NOMO-1 (cell line): ENCODE results near the gene CCL15.
"Not testable (repeated sequence)": the region's sequence is repeated elsewhere in the genome, so short reads cannot be mapped to it uniquely, and the experiment has no call there.

Source experiments
- DNase-seq, 2 experiments: peaks; one replicate each; lab custom pipeline; 2025; ENCODE audit not compliant: unreplicated experiment in 2 of 2; lab: John Stamatoyannopoulos, UW

Gene CCL15

DNA sequence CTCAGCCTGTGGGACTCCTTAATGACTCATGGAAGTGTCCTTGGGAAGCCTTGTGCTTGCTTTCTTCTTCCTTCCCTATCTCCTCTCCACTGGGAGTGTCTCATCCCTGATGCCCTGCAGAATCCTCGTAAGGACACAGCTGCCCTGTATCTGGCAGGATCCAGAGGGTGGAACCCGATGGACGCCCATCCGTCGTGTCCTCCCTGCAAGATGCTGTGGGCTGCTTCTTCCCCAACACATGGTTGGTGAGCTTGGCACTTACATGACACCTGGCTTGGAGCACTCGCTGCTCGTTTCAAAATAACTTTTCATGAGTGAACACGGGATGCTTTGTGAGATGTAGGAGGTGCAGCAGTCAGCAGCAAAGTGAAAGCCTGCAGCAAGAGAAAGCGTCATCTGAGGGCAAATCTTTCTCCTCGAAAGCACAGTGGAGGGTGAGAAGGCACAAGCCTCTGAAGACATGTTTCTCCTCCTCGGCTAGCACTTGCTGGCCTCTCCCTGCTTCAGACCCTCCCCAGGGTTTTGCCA is 3.3 kb downstream of the CCL15 start:
- no peak for DNase-seq

DNA sequence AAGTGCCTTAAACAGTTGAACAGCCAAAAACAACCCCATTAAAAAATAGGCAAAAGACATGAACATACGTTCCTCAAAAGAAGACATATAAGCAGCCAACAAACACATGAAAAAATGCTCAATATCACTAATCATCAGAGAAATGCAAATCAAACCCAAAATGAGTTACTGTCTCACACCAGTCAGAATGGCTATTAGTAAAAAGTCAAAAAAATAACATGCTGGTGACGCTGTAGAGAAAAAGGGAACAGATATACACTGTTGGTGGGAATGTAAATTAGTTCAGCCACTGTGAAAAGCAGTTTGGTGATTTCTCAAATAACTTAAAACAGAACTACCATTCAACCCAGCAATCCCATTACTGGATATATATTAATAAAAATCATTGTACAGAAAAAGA is 6.0 kb downstream of the CCL15 start:
- DNase-seq: not testable (repeated sequence)

DNA sequence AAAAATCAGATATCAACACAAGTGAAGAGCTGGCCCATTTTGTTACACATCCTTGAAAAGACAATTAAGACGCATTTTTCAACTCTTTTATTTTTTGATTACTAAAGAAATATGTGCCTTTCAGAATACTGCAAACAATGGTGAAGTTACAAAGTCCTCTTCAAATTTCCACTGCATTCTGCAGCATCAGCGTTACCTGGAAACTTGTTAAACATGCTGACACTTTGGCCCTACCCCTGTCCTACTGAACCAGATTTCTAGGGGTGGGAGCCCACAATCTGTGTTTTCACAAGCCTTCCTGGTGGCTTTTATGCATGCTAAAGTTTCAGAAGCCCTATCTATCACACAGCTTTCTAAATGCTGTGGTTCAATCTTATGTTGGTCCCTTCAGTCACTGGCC is 10.3 kb downstream of the CCL15 start:
- no peak for DNase-seq

DNA sequence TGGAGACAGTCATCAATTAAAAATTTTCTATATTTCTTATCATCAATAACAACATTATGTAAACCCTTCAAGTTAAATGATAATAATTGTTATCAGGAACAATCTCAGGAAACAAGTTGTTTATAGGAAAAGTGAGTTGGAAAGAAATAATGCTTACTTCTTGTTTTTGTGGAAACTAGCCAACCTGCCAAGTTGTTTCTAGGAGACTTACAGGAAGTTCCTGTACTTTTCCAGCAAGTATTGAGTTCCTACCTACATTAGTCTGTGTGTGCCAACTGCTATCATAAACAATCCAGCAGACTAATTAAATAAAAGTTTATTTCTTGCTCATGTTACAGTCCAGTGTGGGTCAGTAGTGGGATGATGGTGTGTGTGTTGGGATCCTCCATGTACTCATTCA is 13.2 kb downstream of the CCL15 start:
- DNase-seq: no peak

DNA sequence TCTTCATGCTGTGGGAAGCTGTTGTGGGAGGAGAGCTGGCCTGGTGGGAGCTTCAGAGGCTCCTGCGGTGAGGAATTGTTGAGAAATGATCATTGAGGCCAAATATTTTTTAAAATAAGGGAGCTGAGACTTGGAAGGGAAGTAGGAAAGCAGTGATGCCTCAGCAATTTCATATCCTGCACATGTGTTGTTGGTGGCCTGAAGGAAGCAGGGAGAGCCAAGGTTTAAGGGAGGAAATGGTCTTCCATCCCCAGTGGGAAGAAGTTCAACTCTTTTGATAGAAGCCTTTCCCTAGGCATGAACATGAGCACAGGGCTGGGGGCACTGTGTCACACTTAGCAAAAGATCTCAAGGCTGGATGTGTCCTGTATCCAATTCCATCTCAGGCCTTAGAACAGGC is 14.7 kb downstream of the CCL15 start, which contains the start of gene CCL14:
TSS of gene CCL14 (minus strand) at position 87 of the 400 bp plus-strand sequence. CDS start at position 7, 80 bp downstream.
- DNase-seq: no peak

DNA sequence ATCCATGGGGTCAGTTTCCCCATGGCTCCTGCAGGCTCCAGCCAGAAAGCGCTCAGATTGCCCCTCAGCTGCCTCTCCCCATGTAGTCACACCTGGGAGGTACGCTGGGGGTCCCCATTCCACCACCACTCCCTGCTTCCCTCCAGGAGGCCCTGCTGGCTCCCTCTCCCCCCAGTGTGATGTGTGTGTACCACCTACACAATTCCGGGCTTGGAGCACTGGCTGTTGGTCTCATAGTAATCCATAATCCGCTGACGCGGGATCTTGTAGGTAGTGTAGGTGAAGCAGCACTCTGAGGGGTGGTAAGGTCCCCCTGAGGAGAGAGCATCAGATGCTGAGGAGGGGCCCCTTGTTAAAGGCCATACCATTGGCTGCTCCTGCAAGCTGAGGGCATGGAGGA is 17.2 kb downstream of the CCL15 start:
- DNase-seq: no peak

DNA sequence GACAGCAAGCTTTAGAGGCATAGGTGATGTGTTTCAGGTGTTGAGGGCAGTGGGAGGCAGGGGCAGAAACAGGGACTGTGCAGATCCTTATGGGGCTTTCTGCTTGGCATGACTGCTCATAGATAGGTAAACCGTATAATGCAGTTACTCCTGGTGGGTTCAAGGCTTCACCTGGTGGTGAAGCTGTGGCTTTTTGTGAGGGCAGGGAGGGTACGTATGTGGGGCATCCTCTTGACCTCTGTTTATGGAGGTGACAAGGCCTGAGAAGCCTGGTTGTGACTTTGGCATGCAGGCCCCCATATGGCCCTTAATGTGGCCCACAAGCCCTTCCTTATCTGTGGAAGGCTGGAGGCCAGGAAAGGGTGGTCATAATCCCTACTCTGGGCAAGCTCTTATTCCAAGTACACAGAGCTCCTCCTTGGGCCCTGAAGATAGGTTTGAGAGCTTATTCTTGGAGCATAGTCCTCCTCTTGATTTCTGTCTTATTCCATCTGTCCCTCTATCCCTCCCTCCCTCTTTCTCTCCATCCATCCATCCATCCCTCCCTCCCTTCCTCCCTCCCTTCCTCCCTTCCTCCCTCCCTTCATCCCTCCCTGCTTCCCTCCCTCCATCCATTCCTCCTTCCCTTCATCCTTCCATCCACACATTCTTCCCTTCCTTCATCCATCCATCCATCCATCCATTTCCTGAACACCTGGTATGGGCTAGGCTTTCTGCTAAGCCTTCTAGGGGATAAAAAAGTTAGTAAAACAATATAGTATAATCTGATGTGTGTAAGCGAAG is 18.8 kb downstream of the CCL15 start:
- DNase-seq: no peak

DNA sequence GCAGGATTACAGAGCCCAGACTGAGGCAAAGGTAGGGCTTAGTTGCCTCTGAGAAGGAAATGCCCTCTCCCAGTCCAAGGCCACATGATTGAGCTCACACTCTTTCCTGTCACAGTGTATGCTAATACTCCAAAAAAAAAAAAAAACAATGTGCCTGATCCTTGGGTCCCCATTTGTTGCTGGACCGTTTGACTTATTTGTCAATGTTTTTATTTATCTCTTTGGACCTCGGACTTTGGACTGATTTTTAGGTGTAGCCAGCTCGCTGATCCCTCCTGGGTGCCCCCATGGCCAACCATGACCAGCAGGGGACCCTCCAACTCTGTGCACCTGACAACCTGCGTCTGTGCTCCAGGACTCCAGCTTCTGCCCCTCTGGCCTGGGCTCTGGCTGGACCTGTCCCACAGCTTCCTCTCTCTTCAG is 19.4 kb downstream of the CCL15 start:
- DNase-seq: no peak

DNA sequence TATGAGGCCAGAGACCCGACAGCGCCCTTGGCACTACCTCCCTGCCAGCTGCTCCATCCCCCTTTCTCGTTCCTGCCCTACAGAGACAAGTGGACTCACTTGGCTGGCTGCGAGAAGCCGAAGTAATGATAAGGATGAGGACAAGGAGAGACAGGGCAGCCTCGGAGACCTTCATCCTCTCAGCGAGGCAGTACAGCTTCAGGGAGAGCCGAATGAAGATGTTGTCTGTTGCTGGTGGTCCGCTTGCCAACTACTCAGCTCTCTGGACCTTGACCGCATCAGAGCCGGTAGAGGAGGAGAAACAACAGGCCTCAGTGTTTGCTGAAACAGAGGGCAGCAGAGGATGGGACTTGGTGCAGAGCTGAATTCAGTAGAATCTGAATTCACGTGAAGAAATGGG is 20.1 kb downstream of the CCL15 start, which contains the start of gene CCL16:
TSS of gene CCL16 (minus strand) at position 252 of the 400 bp plus-strand sequence. CDS start at position 175, 77 bp downstream.
- no peak for DNase-seq

DNA sequence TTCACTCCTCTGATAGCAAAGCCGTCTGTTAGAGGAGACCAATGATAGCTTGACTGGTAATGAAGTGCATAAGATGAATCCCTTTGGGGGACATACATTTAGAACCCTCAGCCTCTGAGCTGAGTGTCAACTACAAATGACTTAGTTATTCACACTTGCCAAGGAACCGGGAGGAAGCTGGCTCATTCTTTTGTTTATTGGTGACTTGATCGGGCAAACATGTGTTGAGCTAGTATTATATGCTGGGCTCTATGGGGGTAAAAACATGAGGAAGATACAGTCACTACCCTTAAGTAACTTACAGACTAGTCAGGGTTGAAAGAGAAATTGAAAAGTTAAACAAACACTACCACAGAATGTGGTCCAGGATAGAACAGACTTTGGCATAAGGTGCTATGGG is 23.0 kb downstream of the CCL15 start:
- DNase-seq: no peak

DNA sequence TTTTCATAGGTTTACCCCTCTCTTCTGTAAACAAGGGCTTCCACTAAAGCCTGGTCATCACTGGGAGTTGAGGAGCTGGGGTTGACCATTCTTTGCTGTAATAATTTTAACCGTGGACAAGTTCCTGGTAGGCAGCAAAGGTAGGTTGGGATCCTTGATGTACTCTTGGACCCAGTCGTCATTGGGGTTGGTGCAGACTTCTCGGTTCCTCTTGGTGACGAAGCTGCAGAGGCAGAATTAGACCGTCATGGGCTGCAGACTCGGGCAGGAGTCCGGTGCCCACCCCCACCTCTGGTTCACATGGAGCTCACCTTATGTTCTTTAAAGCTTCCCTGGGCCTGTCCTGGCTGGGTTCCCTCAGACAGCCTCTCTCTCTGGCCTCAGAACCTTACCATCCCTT is 23.8 kb downstream of the CCL15 start:
- DNase-seq: no peak

DNA sequence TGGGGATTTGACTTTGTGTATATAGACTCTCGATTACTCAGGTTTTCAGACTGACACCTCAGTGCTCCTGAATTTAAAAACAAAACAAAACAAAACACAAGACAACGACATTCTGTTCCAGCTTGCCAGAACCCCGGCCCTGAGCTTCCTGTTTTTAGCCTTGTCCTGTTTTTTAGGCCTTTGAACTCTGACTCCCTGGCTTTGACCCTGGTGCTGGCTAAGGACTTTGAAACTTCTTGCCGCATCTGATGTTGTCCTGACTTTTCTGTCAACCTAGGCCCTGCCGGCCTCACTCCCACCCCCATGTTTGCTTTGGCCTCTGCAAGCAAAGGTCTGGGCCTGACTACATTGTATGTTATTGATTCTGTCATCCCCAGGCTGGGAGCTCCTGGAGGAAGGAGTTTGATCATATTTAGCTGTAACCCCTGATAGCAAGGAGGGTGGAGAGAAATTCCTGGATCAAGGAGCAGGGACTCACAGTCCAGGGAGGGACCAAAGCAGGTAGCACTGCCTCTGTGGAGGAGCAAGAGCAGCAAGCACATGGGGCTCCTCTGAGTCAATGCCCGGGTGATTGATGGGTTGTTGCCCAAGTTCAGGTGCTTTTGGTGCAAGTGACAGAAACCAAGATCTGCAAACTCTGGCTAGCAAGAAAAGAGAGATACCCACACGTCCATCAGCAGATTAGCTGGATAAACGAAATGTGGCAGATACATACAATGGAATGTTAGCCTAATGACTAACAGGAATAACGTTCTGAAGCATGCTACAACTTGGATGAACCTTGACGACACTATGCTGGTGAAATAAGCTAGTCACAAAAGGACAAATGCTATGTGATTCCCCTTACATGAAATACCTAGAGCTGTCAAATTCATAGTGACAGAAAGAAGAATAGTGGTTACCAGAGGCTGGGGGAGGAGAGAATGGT is 27.8 kb downstream of the CCL15 start:
- DNase-seq: no peak

DNA sequence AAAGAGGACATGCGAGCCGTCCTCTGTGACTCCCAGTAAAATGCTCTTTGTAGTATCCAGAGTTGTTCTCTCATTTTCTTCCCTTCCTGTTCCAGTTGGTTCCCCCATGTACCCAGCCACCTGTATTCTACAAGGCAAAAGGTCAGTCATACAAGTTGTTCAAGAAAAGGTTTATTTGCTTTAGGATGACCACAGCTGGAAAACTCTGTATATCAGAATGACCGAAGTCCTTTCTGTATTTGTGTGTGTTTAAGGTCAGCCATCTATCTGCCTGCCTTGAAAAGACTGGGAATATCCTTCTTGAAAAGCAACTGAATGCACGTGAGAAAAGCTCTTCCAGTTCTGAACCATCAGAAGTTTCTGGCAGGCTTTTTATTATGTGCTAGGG is 28.4 kb downstream of the CCL15 start:
- no peak for DNase-seq

DNA sequence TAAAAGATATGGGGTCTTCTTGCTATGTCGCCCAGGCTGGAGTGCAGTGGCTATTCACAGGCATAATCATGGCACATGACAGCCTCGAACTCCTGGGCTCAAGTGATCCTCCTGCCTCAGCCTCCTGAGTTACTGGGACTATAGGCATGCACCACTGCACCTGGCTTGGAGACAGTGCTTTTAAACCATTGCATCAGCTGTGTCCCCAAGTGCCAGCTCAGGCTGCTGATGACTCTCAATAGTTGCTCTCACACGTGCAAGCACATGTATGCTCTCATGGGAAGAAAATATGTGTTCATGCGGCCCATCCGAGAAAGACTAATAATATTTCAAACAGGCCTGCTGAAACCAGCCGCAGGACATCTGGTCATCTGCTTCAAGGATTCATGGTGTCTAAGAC is 28.8 kb downstream of the CCL15 start:
- no peak for DNase-seq

DNA sequence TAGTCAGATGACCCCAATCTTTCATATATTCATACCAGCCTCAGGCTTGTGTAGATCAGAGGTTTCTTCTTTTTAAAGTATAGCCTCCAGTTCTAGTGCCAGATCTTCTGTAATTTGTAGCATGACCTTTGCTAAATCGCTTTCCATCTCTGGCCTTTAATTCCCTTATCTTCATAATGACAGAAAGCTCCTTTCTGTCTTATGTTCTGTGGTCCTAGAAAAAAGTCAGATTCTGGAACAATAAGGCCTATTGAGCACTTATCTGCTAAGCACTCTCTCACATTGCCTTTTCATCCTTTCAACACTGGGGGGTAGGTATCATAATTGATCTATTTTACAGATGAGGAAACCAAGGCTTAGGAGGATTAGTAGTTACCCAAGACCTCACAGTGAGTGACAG is 29.3 kb downstream of the CCL15 start:
- no peak for DNase-seq

DNA sequence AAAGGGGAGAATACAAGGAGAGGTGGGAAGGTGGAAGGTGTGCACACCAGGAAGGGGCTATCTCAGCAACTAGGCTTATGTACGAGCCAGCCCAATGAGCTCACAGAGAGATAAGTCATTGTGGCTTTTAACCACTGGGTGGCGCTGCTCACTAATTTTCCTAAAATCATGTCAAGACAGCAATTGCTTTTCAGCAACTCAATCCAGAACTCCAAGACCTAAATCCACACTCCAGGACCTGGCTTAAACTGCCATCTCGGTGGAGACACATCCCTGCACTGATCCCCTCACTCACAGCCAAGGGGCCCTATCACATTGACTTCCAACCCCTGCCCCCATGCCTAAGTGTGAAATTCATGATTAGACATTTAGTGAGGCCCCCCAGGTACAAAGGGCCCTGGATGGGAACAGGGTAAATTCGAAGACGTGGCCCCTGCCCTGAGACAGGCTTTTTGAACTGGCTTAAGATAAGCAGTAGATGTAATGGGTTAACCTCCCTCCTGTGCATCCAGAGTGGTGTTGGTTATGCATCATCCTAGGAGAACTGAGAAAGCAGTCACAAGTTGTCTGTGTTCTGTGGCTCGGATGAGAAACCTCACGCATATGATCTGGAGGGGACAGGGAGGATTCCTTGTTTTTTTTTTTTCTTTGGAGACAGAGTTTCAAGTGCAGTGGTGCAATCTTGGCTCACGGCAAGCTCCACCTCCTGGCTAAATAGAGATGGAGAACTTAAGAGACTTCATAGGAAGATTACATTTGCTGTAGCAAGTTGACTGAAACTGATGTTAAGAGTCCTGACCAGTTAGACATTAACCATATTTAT is 31.6 kb downstream of the CCL15 start:
- peak; percentile 16 to 76 for DNase-seq

DNA sequence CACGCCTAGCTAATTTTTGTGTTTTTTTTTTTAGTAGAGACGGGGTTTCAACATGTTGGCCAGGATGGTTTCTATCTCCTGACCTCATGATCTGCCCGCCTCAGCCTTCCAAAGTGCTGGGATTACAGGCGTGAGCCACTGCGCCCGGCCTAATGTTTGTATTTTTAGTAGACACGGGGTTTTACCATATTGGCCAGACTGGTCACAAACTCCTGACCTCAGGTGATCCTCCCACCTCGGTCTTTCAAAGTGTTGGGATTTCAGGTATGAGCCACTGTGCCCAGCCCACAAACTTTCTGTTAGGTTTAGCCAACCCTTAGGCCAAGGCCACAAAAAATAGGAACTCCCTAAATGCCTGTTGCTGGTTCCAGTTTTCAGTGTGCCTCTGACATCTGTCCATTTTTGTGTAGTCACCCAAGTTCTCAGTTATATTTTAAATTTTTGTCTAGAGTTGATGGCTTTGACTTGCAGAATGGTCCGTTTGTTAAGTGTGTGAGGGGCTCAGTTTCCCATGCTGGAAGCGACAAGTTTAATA is 32.8 kb downstream of the CCL15 start:
- peak; percentile 14 to 27 for DNase-seq

DNA sequence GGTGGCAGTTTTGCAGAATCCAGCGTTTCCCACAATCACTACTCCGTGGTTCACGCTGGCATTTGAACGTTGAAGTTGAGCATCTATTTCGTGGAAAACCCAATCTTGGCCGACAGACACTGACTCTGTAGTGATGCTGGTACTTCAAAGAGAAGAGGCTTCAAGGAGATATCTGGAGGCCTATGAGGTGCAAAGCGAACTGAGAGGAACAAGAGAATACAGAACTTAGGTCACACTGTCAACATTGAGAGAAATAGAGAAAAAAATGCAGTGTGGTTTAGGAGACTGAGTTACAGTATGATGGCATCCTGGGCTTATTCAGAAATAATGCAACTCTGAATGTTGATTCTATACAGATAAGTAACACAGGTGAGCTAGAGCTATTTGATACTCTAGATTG is 36.1 kb downstream of the CCL15 start:
- no peak for DNase-seq

DNA sequence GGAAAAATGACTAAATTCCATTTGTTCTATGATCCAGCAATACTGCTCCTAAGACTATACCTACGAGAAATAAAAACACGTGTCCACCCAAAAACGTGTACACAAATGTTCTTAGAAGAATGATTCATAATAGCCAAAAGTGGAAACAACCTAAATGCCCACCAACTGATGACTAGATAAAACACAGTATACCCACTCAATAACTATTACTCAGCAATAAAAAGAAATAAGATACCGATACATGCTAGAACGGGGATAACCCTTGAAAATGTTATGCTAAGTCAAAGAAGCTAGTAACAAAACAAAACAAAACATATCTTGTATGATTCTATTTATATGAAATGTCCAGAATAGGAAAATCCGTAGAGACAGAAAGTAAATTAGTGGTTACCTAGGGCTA is 37.7 kb downstream of the CCL15 start:
- no peak for DNase-seq

DNA sequence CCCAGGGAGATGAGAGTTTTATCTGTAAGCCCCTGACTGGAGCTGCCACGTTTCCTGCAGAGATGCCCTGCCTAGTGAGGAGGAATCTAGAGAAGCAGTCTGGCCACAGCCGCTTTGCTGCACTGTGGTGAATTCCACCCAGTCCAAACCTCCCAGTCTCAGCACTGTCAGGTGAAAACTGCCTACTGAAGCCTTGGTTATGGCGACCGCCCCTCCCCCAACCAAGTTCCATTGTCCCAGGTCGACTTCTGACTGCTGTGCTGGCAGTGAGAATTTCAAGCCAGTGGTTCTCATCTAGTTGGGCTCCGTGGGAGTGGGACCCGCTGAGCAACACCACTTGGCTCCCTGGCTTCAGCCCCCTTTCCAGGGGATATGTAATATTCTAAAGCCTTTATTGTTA is 47.6 kb downstream of the CCL15 start:
- DNase-seq: no peak
